HL-60/S4 treated with retinoic acid at 250 ng/mL for 4 days and 3 days (cell line): Measurements from ENCODE around the gene SLC16A10.
"Not testable (repeated sequence)": the region's sequence is repeated elsewhere in the genome, so short reads cannot be mapped to it uniquely, and the experiment has no call there.

Source experiments
- in situ Hi-C: fragments of 300-500 bp; cut with MboI; formaldehyde crosslinking; loops from 2 replicates; pipeline ENCODE4 v1.7.0; 2022; ENCODE audit warnings: low sequenced_read_pairs

SLC16A10 gene

DNA sequence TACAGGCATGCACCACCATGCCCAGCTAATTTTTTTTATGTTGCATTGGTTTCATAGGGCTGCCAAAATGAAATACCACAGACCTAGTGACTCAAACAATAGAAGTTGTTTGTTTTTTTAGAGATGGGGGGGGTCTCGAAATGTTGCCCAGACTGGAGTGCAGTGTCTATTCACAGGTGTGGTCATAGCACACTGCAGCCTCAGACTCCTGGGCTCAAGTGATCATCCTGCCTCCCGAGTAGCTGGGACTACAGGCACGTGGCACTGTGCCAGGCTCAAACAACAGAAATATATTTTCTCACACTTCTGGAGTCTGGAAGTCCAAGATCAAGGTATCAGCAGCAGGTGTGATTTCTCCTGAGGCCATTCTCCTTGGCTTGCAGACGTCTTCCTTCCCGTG lies 6.6 kb upstream of the SLC16A10 start:
- in situ Hi-C loops, result no loop called here

DNA sequence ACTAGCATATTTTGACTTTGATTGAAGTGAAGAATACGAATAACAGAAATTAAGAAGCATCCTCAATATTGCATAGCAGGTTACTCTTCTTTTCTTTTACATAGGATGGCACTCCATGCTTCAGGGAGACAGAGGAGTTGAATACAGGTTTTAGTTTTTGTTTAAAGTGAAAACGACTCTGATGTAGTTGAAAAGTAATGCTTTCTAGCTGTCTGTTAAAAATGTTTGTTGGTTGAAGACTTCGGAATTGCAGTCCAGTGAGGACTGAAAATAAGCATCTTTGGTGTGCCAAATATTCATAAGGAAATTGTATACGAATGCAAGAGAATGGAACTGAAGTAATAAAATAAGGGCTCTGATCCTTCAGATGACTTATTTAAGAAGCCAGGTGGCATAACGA lies 618 bp upstream of the SLC16A10 start:
- in situ Hi-C loops, result no loop called here

DNA sequence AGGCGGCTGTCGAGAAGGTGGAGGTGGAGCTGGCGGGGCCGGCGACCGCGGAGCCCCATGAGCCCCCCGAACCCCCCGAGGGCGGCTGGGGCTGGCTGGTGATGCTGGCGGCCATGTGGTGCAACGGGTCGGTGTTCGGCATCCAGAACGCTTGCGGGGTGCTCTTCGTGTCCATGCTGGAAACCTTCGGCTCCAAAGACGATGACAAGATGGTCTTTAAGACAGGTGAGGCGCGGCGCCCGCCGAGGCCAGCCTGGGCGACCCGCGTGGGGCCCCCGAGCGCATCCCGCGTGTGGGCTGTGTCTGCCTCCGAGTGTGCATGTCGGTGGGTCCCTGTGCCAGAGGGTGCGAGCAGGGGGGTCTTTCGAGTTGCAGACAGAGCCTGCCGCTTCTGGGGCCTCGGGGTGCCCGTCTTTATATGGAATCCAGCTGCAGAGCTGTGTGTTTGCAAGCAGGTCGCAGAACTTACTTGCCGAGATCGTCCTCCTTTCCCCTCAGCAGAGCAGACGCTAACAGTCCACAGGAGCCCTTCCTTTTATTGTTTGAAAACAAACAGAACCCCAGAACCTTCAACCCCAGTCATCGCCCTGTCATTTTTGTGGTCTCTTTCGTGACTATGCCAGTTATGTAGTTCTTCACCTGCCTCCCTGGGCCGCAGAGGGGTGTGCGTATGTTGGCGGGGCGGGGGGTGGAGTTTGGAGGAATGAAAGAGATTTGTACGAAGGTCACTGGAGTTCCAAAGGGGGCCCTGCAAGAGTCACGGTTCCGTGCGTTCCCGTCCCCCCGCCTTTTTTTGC lies 766 bp downstream of the SLC16A10 start:
- in situ Hi-C loops, result no loop called here

DNA sequence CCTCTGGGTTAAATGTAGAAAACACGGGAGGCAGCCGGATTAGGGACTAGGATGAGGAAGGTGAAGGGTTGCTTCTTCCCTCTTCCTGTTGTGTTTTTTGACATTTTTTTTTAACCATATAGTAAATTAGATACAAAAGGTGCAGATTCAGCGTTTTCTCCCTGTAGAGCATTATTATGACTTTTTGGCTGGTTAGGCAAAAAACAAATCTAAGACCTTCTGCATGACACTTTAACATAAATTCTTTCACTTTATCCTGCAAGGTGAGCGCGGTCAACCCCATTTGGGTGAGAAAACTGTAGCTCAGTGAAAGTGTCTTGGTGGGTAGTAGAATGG lies 1.3 kb downstream of the SLC16A10 start:
- in situ Hi-C loops, result no loop called here

- in situ Hi-C loops, result no loop called here
These were observed 3.5 kb downstream of the SLC16A10 start for GRCh38 chr6:111090766-111091165.

DNA sequence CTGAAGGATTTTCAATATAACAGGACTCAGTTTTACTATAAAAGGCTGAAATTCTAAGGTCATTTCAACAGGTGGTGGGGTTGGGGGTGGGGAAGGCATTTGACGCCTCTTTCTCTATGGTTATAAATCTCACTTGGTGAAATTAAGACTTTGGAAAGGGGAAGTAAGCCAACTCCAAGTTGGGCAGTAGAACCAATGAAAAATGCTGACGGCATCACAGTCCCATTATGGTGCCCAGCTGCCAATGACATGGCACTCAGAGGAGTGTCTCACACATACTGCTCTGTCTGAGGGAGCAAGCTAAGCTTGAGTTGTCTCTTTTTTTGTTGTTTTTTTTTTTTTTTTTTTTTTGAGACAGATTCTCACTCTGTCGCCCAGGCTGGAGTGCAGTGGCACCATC lies 4.7 kb downstream of the SLC16A10 start:
- in situ Hi-C loops, result no loop called here

DNA sequence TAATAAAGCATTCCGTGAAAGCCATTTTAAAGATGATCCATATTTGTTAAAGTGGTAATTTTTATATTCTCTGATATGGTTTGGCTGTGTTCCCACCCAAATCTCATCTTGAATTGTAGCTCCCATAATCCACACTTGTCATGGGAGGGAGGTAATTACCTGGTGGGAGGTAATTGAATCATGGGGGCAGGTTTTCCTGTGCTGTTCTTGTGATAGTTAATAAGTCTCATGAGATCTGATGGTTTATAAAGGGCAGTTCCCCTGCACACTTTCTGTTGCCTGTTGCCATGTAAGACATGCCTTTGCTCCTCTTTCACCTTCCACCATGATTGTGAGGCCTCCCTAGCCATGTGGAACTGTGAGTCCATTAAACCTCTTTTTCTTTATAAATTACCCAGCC lies 8.2 kb downstream of the SLC16A10 start:
- in situ Hi-C loops, result not testable (repeated sequence)

GRCh38 chr6:111096246-111096645 lies 8.9 kb downstream of the SLC16A10 start:
- in situ Hi-C loops, result no loop called here

DNA sequence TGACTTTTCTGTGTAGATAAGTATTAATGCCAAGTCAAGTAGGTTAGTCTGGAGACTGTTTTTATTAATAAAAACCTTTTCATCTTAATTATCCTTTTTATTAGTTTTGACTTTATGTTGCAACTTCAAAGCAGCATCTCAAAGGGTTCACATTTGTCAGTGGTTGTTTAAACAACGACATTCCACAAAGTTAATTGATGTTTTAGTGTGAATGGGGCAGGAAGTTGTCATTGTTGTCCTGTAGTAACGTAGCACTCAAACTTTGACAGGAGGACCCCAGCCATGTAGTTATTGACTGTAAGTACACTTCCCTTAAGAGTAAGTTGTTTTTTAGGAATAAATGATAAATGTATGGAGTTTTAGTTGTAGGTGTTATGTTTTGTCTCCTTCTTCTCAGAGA lies 11.3 kb downstream of the SLC16A10 start:
- in situ Hi-C loops, result no loop called here

DNA sequence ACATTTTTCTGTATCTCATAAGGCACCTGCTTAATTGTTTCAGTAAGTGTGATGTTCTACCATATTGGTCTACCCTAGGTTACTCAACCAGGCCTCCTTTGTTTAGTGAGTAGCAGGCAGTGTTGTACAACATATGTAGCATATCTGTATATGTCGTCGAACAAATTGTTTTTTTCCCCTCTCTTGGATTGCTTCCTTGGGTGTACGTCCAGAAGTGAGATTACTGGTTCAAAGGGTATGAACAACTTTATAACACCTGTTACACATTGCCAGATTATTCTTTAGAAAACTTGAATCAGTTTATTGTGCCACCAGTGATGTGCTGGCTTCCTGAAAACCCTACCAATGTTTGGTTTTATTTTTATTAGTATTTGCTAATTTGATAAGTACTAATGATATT lies 14.7 kb downstream of the SLC16A10 start:
- in situ Hi-C loops, result no loop called here

- in situ Hi-C loops, result no loop called here
These were observed 18.3 kb downstream of the SLC16A10 start for GRCh38 chr6:111105578-111105977.

- in situ Hi-C loops, result no loop called here
These were observed 20.3 kb downstream of the SLC16A10 start for GRCh38 chr6:111107589-111107988.

DNA sequence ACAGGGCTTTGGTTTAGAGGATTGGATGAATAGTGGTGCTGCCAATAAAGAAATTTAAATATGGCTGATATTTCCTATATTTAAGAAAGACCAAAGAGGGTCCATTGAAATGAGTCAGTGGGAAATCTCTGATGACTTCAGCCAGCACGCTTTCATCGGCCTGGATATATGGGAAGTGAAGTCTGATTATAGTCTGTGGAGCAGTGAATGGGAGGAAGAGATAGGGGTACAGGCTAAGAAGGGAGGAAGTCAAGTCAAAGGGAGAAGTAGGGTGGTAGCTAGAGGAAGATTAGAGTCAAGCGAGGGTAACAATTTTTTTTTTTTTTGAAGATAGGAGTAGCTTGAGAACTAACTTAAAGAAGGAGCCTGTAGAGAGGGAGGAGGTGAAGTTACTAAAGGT lies 22.7 kb downstream of the SLC16A10 start:
- in situ Hi-C loops, result no loop called here

DNA sequence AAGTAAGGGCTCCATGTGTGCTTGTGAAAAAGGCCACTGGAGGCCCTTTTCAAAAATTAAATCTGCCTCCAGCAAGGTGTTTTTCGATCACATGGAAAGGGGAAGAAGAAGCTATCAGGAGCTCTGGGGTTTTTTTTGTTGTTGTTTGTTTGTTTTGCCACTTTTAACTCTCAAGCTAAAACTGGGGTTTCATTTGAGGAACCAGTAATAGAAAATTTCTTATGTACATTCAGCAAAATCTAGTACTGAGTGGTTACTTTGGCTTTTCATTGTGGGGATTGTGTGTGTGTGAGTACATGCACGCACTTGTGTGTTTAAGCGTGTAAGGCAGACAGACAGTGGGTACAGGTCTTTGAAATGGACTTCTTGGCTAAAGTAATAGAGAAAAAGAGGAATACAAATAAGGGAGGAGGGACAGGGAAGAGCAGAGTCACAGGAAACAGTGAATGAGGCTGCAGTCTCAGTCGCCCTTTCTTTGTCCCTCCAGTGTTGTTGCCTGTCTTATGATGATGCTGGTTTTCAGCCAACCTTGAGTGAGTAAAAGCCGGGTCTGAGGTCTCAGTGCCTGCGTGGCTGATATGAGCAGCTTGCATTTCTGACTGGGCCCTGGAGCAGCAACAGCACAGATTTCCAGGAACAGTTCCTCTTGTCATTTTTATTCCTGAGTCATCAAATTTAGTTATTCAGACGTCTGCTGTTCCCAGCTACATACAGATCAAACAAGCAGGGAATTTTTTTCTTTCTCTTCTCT lies 26.2 kb downstream of the SLC16A10 start:
- in situ Hi-C loops, result no loop called here

DNA sequence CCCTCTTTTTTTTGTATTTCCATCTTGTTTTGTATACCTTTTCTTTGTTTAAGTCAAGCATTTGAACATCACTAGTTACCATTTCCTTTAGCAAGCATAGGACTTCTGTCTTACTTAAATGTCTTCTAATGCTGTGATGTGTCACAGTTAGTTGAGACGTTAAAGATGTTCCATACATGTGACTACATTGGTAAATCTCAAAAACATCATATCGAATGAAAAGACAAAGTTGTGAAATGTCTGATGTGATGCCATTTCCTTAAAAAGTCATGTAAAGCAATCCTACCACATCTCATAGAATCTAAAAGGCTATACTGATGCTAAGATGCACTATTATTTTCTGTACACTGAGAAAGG lies 26.8 kb downstream of the SLC16A10 start:
- in situ Hi-C loops, result no loop called here

DNA sequence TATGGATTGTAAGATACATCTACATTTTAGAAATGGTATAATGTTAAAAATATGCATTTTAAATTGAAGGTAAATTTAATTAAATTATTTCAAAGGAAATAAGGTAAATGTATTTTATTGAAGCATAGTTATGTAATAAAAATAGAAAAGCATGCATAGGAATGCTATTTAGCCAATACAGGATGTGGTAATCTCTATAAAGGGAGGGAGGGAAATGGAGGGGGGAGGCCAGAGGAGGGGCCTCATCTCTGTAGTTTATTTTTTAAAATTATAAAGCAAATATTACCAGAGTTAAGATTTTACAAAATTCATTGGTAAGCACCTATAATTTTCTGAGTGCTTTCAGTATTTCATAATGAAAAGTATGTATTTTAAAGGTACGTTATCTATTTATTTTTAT lies 27.2 kb downstream of the SLC16A10 start:
- in situ Hi-C loops, result no loop called here

DNA sequence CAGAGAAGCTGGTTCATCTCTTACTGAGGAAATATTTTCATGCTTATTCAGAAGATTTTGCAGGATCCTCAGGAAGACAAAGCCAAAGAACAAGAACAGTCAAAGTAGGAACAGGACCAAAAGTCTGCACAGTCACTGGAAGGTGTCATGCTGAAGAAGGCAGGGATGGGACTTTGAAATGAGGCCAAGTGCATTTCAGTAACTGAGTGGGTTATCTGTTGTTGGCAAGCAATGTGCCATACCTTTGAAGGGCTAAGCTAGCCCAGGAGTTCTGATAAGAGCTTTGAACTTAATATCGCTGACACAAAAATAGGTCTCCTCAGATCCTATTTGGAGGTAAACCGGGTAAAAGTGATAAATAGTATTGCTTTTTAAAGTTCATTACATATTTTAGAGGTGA lies 31.5 kb downstream of the SLC16A10 start:
- in situ Hi-C loops, result no loop called here

DNA sequence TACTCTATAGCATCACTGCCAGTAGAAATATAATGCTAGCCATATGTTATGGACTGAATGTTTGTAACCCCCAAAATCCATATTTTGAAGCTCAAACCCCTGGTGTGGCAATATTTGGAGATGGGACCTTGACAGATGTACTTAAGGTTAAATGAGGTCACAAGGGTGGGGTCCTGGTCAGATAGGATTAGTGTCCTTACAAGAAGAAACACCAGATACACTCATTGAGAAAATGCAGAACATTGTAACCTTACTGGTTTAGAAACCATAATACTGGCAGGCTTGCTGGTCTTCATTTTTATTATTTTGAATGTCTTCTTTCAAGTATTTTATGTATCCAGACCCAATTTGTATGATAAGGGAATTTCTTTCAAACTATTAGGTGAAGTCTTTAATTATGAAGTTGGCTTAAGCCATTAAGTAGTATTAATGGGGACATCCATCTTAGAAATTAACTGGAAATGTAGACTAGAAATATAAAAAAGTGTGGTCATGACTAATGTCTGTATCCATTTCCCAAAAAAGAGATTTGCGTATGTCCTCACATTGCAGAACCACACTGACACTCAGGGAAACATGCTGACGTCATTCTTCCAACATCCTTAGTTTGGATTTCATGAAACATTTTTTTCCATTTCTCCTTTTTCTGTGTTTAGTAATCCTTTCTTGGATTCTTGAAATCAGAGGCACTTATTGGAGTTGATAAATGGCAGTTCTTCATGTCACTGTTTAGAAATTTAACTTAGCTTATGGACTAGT lies 32.4 kb downstream of the SLC16A10 start:
- in situ Hi-C loops, result no loop called here

DNA sequence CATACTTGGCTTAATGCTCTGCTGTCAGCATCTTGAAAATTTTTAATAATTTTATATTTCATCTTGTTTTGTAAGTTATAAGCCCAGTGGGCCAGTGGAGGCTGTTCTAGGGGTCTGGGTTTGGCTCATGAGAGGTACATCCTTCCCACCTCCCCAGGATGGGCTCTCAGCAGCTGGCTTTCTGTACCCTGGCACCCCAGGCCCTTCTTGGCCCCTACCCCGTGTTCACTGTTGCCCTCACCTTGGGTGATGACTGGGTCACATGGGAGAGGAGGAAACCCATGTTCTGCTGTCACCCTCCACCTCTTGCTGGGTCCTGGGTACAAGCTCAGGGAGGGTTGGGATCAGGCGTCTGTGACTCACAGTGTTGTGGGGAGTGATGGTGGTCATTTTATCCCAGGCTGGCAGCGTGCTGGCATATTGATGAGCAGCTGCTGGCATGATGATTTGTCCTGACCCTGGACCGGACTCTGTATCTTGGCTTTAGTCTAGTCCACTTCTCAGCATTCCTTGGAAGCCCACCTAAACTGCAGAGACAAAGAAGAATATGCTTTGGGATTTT lies 34.6 kb downstream of the SLC16A10 start:
- in situ Hi-C loops, result no loop called here

- in situ Hi-C loops, result no loop called here
These were observed 35.4 kb downstream of the SLC16A10 start for GRCh38 chr6:111122458-111123286.

GRCh38 chr6:111124406-111124805 lies 37.1 kb downstream of the SLC16A10 start:
- in situ Hi-C loops, result no loop called here
